HG02571 (cell line): ENCODE results near the gene WDR26.
"Not testable (repeated sequence)": the region's sequence is repeated elsewhere in the genome, so short reads cannot be mapped to it uniquely, and the experiment has no call there.

Experiments used
- ATAC-seq: cut with Tn5 transposase; IDR thresholded peaks from one replicate; pipeline ENCODE4 v1.9.1; 2021; ENCODE audit warnings: mild to moderate bottlenecking, moderate library complexity; ENCODE audit not compliant: unreplicated experiment

WDR26 gene

DNA sequence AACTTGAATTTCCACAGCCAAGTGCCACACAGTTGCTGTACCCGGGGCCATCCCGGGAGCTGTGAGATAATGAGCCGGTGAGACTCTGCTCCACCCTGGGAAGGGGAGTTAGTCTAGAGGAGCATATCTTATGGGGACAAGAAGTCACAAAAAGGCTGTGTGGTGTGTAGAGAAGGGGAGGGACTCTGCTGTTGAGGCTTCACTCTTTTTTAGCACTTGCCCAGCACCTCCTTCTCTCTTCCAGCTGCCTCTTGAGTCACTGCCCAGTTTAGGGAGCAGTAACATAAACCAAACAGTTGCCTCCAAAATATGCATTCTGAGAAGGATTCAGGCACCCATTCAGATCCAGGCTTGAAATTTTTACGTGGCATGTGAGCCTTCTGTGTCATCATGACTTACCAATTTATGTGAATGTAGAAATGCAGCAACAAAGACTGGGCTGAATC, 744 bp upstream of the WDR26 start:
- ATAC-seq, result peak; percentile 10

DNA sequence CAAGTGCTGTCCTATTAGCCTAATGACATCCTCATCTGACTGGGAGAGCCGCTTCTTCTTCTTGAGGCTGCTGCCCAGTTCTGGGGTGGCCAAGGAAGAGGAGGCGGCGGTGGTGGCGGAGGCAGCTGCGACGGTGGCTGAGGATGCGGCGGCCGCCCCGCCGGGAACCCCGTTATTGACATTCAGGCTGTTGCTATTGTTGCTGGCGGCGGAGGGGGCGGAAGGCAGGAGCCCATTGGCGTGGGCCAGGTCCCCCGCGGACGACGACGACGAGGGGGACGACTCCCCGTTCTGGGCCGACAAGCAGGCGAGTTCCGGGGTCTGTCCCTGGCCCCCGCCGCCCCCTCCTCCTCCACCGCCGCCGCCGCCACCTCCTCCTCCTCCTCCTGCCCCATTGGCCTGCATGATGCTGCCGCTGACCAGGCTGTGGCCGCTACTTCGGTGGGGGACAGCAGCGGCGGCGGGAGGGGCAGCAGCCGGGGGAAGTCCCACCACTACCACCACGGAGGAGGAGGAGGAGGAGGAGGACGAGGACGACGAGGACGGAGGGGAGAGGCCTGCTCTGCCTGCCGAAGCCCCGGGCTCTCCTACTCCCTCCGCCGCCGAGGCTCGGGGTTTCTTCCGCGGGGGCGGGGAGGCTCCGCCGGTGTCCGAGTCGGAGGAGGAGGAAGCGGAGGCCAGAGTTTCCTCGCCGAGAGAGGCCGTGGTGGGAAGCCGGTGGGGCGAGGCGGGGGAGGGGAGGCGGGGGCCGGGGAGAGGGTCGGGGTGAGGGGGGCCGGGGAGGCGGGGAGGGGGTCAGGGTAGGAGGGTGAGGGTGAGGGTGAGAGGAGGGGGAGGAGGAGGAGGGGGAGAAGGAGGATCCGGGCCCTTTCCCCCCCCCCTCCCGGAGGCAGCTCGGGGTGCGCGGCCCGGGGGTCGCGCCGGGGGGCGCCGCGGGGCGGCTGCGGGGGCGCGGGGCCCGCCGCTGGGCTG, 610 bp downstream of the WDR26 start:
- ATAC-seq, result peak; percentile 6

DNA sequence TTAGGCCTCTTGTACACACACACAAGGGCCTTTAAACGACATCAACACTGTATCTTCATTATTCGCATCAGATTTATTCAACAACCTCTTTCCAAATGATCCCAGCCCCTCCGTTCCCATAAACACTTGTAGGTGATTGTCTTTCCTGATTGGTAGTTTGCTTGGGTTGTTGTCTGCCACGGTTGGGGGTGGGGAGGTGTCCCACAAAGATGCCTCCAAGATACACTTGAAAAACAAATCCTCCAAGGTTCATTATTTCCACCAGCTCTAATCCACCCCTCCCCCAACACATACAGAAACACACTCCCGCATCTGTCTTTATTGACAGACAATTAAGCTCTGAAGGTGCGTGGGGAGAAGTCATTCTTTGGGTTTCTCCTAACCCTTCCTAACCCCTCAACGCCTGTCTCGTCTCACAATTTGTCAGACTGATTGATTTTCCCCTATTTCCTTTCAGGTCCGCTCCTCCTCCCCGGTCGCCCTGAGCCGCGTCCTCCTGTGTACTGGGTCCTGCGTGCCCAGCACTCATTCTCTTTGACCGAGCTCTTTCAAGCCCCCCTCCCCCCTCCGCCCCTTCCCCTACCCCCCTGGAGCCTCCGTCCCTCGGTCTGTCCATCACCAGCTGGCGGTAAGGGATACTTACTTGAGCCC, 1.4 kb downstream of the WDR26 start:
- ATAC-seq, result no peak

DNA sequence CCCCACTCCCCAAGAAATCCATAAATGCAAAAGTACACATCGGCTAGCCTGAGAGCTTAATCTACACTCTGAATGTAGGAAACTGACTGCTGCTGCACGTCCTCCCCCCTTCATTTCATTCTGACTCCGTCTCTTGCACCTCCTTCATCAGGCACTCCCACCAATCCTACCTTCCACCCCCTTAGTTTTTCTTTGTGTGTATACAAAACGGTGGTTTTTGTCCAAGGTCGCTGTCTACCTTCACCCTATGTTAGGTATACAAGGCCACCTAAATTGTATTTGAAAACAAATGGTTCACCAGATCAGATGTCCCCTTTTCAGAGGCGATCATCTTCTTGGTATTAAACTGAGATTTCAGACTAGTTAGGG, 1.9 kb downstream of the WDR26 start:
- no peak for ATAC-seq

DNA sequence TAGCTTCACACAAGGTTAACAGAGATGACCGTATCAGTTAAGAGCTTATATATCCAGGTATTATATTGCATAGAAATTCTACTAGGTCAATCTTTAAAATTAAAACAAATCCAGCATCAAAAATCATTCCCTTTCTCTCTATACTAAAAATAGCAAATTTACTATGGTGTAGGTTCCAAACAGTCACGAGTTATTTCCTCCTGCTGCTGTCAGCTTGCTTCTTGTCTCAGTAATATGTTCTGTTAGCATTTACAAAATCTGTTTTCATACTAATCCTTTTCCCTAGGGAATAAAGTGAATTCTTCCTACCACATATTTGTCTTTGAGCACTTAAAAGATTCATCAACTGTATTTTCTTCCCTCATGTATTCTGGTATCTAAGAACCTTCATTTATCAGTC, 2.5 kb downstream of the WDR26 start:
- no peak for ATAC-seq

DNA sequence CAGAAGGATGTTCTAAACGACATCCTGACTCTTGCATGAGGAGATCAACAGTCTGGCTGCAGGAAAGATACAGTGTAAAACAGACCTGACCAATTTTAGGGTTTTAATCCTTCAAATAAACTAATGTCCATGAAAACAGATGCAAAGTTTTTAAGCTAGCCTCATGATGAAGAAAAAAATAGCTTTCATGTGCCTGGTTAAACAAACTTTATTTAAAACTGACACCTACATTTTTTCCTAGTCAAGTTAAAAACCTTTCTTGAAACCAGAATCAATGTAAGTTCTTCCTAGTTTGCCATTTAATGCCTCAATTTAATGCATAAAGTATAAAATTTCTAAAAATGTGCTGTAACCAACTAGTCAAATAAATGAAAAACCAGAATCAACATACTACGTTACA, 2.9 kb downstream of the WDR26 start:
- no peak for ATAC-seq

DNA sequence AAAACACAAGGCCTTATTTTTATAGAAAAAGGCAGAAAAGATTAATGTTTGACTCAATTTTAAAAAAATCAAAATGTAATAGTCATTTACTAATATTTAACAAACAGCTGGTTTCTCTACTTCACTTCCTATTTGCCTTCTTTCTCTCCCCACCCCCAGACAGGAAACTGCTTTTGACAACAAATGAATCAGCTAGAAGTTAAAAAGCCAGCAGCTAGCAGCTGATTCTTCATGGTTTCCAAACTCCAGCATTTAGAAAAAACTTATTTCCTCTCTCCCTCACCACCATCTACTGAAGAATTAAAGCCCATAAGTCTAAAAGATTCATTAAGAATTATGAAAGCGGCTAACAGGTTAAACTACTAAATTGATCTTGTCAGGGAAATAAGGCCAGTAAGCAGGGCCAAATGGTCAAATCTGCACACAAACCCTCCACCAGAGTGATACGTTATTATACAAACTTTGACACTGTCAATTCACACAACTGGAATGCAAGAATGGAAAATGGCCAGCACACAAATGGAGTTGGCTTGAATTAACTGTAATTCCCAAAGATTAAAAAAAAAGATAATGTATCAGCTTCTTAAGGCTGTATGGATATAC, 4.0 kb downstream of the WDR26 start:
- ATAC-seq, result no peak

DNA sequence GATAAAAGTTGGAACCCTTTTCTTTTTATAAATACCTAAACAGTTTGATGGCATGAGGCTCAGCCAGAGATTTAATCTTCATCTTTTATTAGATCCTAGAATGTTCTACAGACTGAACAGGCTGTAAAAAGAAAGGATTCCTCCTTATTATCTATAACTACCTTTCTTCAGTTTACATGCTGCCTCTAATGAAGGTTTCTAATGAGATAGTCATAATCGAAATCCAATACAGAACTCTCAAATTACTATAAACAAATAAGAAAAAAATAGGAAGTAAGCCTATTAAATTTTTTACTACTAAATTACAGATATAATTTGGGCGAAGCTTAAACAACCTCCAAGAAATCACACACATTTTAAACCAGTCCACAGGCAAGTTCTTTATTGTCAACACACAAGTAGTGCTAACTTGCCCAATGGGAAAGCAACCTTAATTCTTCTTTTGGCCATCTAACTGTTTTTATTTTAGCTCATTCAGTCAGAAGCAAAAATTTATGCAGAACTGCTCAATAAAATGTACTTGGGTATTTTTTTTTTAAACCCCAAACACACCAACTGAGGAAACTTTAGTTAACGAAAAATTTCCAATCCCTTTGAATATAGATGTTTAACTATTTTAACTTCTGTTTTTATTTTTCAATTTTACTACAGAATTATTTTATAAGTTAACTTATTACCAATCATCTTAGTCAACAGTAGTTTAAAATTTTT, 4.8 kb downstream of the WDR26 start:
- ATAC-seq, result no peak

DNA sequence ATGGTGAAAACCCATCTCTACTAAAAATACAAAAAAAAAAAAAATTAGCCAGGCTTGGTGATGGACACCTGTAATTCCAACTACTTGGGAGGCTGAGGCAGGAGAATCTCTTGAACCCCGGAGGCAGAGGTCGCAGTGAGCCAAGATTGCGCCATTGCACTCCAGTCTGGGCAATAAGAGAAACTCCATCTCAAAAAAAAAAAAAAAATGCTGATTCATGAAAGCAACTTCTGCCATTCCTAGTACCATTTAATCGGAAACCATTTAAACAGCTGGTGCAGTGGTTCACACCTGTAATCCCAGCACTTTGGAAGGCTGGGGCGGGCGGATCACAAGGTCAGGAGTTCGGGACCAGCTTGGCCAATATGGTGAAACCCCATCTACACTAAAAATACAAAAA, 5.9 kb downstream of the WDR26 start:
- not testable (repeated sequence) for ATAC-seq

DNA sequence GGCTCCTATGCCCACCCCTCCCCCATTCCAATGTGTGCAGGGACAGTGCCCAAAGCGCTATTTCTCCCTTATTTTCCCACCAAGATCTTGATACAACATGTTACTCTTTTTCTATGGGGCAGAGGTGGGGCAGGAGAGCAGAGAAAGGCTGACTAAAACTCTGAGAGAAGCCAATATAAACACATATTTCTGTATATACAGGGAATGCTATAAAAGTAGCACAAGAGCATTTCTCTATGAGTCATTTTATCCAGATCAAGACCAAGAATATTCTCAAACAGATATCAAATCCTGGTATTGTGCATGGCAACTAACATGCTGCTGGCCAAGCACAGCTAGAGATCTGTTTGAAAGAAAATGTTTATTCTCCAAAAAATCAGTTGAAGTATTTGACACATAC, 7.3 kb downstream of the WDR26 start:
- ATAC-seq, result no peak

DNA sequence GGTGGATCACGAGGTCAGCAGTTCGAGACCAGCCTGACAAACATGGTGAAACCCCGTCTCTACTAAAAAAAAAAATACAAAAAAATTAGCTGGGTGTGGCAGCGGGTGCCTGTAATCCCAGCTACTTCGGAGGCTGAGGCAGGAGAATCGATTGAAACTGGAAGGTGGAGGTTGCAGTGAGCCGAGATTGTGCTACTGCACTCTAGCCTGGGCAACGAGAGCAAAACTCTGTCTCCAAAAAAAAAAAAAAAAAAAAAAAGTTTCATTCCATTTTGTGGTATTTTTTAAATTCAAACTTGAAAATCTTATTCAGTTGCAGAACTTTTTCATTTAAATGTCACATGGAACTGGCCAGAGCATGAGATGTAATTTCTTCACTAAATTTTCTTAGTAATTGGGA, 7.7 kb downstream of the WDR26 start:
- not testable (repeated sequence) for ATAC-seq

DNA sequence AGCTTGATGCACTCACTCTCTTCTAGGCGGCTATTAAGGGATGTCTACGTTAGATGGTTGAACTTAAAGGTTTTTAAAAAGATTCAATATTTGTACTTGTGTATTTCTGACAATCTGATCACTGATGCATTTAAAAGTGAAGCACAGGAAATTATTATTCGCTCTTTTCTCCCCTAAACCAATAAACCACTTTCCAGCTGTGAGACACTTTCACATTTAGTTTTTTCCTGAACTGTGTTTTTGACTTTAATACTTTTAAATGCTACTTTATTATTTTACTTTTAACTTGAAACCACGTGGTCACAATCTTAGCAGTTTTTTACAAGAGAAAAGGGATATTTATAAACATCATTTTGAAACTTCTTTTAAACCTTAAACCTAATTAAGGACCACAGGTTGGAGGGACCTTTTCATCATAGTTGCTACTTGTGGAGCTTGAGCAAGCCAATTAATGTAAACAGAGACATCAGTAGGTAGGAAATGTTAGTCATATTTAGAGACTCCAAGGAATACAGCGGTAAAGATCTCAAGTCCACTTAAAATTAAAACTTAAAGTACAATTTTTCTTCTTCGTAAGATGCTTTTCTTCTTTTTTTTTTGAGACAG, 9.2 kb downstream of the WDR26 start:
- ATAC-seq, result no peak

DNA sequence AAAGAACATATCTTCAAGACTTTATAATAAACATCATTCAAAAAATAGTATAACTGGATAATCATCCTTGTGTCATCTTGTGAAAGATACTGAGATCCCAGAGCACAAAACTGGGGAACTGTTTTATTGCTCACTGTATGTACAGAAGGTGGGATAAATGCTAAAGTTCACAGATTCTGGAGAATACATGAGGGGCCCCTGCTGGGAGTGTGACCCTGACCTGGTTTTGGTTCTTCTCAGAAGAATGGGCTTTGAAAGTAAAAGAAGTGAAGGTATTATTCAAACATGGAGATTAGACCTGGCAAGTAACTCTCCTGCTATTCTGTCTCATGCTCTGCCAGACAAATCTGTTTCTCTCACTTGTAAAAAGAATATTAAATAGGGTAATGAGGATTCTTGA, 14.5 kb downstream of the WDR26 start:
- no peak for ATAC-seq

DNA sequence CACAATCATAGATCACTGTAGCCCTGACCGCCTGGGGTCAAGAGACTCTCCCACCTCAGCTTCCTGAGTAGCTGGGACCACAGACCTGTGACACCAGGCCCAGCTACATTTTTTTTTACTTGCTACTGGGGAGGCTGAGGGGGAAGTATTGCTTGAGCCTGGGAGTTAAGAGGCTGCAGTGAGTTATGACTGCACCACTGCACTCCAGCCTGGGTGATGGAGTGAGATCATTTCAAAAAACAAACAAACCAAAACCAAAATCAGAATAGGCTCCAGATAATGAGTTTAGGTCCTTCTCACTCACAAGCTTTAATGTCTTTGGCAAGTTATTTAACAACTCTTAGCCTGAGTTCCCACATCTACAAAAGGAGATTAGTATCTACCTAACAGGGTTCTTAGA, 22.8 kb downstream of the WDR26 start:
- ATAC-seq, result no peak

DNA sequence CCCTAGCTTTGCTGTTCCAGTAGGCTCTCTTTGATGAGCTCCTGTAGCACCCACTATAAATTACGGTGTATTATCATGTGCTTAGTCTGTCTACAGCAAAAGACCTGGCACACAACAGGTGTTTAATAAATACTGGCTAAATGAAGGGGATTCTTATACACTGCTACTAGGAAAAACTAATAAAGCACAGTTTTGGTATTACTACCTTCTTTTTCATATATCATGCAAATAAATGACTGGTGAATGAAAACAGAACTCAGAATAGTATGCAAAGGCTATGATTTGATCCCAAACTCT, 26.4 kb downstream of the WDR26 start:
- ATAC-seq, result no peak

DNA sequence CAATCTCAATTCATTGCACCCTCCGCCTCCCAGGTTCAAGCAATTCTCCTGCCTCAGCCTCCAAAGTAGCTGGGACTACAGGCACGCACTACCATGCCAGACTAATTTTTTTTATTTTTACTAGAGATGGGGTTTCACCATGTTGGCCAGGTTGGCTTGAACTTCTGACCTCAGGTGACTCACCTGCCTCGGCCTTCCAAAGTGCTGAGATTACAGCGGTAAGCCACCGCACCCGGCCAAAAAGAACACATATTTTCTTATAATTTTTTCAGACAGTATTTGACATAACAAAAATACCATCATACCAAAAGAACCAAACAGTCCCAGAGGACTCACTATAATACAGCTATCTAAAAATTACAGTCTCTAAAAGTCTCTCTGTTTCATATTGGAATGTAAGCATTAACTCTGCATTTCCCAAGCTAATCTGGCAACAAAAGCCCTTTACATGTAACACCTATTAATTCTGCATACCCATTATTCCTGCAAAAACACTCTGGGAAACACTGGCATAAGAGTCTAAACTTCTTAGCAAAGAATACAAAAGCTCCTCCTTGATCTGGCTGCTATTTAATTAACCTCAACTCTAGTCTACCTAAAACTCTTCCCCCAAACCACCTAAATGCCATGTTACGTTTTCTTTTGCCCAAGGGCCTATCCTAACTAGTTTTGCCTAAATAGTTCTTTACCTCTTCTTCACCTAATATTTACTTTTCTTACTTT, 26.9 kb downstream of the WDR26 start:
- ATAC-seq, result no peak

DNA sequence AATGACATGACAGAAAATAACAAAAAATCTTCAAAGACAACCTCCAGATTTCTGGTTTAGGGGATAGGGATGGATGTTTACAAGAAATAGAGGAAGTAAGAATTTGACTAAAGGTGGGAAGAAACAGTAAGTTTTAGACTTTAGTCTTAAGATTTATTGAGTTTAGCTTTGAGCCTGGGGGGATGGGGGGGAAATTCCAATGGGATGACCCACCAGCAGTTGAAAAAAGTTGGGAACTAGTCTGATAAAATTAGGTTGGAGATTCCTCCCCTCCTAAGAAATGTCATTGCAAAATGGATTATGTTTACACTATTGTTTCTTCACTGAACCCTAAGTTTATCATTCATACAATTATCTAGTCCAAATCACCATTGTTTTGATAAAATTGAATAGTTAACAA, 28.4 kb downstream of the WDR26 start:
- no peak for ATAC-seq

DNA sequence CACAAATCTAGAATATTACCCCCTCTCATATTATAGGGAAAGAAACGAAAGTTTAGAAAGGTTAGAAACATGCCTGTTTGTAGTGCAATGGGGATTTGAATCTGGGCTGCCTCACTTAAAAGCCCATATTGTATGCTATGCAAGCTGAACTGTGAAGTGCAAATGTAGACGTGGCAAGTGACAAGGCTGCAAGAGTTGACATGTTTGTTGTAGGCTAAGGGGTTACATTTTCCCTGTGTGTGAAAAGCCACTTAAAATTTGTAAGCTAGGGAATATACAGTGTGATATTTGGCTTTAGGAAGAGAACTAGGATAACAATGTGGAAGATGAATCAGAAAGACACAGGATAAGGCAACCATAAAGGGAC, 29.0 kb downstream of the WDR26 start:
- no peak for ATAC-seq

DNA sequence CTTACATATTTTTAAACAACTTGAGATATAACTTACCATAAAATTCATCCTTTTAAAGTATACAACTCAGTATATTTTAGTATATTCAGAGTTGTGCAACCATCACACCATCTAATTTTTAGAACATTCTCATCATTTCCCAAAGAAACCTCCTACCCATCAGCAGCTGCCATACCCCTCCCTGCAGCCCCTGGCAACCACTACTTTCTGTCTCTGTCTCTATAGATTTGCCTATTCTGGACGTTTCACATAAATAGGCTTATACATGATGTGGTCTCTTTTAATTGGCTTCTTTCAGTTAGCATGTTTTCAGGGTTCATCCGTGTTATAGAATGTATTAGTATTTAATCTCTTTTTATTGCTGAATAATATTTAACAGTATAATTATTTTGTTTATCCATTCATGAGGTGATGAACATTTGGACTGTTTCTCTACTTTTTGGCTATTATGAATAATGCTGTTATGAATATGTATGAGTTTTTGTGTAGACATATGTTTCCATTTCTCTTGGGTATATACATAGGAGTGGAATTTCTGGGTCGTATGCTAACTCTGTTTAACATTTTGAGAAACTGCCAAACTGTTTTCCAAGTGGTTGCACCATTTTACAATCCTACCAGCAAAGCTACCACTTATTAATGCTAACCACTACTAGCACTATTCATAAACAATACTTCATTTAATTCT, 29.5 kb downstream of the WDR26 start:
- ATAC-seq, result no peak

DNA sequence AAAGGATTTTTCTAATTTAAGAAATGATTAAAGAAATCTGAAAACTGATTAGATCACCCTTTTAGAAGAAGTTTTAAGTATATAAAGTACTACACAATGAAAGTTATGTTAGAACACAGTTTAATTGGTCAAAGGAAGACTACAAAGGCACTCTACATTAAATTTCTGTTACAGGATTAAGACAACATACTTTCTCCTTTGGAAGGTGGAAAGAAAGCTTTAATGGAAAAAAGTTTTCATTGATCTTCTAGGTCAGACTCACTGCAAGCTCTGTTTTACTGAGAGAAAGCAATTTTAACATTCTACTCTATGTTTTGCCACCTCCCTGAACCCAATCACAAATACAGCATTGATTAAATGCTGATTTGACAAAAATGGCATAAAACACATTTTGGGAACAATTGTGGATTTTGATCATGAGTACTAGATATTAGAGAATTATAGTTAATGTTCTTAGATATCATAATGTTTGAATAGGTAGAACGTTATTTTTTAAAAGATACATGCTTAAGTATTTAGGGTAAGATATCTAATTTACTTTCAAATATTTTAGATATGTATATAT, 32.0 kb downstream of the WDR26 start:
- ATAC-seq, result no peak
